H1 (cell line): ENCODE data around the gene SEPTIN2.
"Not testable (repeated sequence)": the region's sequence is repeated elsewhere in the genome, so short reads cannot be mapped to it uniquely, and the experiment has no call there.

ENCODE experiments used
- ATF2 ChIP-seq: IDR thresholded peaks from 2 replicates; pipeline ENCODE4 v1.6.1; 2012; ENCODE audit warnings: low read length, inconsistent platforms
- CTCF ChIP-seq, 3 experiments: IDR thresholded peaks; 1 replicate in 2 of 3; 2 replicates in 1 of 3; pipeline versions ENCODE4 v1.5.1 to v1.6.1; 2011; ENCODE audit warnings: low read length in 3 of 3, mild to moderate bottlenecking in 3 of 3, inconsistent platforms in 2 of 3, low read depth in 1 of 3, moderate library complexity in 1 of 3; ENCODE audit not compliant: insufficient read depth in 1 of 3; ENCODE audit errors: control extremely low read depth in 1 of 3
- EZH2 ChIP-seq: fragments of 200-600 bp; sonication (generic); IDR thresholded peaks from 2 replicates; pipeline ENCODE4 v1.7.1; 2012; ENCODE audit warnings: low read depth, mild to moderate bottlenecking, moderate library complexity, low read length, inconsistent platforms; ENCODE audit not compliant: severe bottlenecking
- GTF2F1 ChIP-seq: IDR thresholded peaks from 2 replicates; pipeline ENCODE4 v1.6.1; 2012; ENCODE audit warnings: low read depth, low read length, improper control_type of control experiment, borderline replicate concordance
- POLR2A ChIP-seq, 2 experiments: IDR thresholded peaks; 1 replicate in 1 of 2; 2 replicates in 1 of 2; pipeline ENCODE4 v1.6.1; 2011; ENCODE audit warnings: low read depth in 2 of 2, low read length in 2 of 2, mild to moderate bottlenecking in 2 of 2; ENCODE audit errors: control extremely low read depth in 1 of 2
- RFX5 ChIP-seq: IDR thresholded peaks from 2 replicates; pipeline ENCODE4 v1.6.1; 2011; ENCODE audit warnings: low read depth, low read length, improper control_type of control experiment, borderline replicate concordance
- SUZ12 ChIP-seq: fragments of 200-600 bp; sonication (generic); IDR thresholded peaks from 2 replicates; pipeline ENCODE4 v1.6.1; 2012; ENCODE audit warnings: mild to moderate bottlenecking, inconsistent platforms, low read length, moderate library complexity, mixed read lengths
- USF2 ChIP-seq: IDR thresholded peaks from 2 replicates; pipeline ENCODE4 v1.6.1; 2011; ENCODE audit warnings: low read length, improper control_type of control experiment
- YY1 ChIP-seq: IDR thresholded peaks from 2 replicates; pipeline ENCODE4 v1.6.1; 2011; ENCODE audit warnings: low read depth, mild to moderate bottlenecking, low read length

GRCh38 chr2:241373906-241374305, 58.2 kb downstream of the SEPTIN2 start:
- not testable (repeated sequence) for TF ChIP-seq CTCF (IDR thresholded peaks at IDR 0.05; ENCODE audit: control extremely low read depth in 1 of 3, insufficient read depth in 1 of 3, low read depth in 1 of 3, low read length in 3 of 3); EZH2; POLR2A (IDR thresholded peaks at IDR 0.05; ENCODE audit: control extremely low read depth in 1 of 2, low read depth in 2 of 2, low read length in 2 of 2); RFX5; YY1; SUZ12; USF2; GTF2F1; ATF2
